HG03575 (cell line): ENCODE results near the gene UBE4B.
"Not testable (repeated sequence)": the region's sequence is repeated elsewhere in the genome, so short reads cannot be mapped to it uniquely, and the experiment has no call there.

Experiments used
- ATAC-seq: cut with Tn5 transposase; IDR thresholded peaks from one replicate; pipeline ENCODE4 v1.9.1; 2021; ENCODE audit not compliant: unreplicated experiment, insufficient number of reproducible peaks, low FRiP score; ENCODE audit errors: extremely low read depth

UBE4B gene

DNA sequence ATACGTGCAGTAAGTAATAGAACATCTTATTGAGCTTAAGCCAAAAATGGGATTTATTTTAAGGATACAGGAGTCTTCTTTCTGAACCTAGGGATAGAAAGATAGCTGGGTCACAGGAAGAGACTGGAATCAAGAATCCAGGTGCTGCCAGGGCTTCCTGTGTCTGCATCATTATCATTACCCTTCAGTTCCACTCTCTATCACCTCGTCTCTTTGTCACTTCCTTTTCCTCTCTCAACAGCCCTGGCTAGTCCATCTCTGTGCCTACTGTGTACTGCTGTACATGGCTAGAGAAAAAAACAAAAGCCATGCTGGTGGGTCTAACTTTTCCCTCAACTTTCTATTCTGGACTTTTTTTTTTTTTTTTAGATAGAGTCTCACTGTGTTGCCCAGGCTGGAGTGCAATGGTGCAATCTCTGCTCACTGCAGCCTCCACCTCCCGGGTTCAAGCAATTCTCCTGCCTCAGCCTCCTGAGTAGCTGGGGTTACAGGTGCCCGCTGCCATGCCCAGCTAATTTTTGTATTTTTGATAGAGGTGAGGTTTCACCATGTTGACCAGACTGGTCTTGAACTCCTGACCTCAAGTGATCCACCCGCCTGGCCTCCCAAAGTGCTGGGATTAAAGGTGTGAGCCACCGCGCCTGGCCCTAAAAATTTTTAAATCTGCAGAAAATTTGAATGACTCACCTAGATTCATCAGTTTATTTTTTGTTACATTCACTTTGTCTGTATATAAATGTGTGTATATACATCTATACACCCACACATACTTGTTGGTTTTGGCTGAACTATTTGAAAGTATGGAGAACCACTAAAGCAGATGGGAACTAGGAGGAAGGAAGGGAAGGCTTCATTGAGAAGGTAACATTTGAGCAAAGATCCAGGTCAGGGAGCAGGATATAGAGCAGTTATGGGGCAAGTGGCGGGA lies 31.9 kb downstream of the UBE4B start:
- no peak for ATAC-seq

DNA sequence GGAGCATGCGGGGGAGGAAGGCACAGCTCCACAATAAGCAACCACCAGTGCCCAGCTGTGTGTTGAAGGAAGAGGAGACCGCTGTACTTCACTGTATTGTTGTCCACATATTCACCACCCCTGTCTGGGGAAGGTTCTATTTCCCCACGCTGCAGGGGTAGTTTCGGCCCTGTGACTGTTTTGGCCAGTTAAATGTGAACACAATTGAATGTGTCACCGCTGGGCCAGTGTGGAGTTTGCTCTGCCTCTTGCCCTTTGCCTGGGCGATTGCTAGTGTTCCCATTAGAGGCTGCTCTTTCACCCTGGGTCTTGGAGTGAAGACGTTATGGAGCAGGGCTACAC lies 32.6 kb downstream of the UBE4B start:
- no peak for ATAC-seq

DNA sequence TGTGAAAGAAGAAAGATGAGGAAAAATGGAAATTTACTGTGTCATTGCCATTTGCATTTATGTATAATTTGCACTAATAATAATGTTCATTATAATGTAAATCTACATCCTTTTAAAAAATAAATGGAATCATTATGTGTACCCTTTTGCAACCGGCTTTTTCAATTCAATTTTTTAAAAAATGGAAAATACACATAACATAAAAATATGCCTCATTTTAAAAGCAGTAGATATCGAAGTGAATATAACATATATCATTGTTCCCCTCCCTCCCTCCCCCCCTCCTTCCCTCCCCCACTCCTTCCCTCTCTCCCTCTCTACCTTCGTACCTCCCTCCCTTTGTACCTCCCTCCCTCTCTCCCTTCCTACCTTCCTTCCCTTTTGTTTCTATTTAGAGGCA lies 33.0 kb downstream of the UBE4B start:
- no peak for ATAC-seq

DNA sequence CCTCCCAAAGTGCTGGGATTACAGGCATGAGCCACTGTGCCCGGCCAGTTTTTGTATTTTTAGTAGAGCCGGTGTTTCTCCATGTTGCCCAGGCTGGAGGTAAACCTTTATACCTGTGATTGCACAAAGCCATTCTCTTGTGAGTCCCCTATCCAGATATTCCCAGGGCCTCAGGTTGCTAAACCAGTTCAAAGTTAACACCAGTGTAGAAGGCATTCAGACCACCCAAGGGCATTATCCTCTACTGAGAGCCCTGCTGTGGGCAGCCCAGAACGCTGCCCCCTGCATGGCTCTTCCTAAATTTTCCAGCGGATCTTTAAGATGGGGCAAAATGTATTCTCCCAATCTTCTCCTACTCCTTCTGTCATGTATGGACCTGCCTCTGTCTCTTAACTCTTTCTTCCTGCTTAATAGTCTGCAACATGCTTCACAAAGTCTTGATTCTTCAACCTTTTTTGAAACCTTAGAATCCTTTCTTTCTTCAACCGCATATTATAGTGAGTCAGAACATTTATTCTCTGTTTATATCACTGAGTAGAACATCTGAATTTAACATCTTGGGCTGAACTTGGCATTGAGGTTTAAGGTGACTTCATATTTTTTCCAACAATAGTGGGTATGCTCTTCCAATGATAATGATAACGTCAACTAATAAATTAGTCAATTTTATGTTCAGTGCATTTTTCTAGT lies 36.0 kb downstream of the UBE4B start:
- no peak for ATAC-seq

DNA sequence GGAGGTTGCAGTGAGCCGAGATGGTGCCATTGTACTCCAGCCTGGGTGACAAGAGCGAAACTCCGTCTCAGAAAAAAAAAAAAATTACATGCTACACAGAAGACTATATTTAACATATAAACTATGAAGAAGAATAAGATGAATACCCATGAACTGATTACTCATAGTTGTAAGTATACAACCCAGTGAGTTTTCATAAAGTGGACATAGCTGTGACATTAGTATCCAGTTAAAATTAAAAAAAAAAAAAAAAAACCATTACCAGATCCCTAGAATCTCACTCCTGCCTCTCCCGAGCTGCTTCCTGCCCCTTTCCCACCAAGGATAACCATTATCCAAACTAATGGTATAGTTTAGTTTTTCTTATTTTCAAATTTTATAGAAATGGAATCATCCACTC lies 37.4 kb downstream of the UBE4B start:
- ATAC-seq: no peak

DNA sequence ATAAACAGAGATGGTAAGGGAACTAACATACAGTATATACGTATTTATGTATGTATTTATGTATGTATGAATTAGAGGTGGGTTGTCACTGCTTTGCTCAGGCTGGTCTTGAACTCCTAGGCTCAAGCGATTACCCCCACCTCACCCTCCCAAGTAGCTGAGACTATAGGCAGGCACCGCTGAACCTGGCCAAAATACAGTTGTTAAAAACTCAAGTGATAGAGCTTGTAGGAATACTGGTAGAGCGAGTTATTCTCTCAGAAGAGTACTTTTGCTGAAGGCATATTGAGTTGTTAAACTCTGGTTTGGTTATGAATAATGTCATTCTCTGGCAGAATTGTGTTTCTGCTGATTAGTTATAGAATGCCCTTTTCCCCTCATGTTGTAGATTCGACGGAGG lies 38.9 kb downstream of the UBE4B start:
- no peak for ATAC-seq

DNA sequence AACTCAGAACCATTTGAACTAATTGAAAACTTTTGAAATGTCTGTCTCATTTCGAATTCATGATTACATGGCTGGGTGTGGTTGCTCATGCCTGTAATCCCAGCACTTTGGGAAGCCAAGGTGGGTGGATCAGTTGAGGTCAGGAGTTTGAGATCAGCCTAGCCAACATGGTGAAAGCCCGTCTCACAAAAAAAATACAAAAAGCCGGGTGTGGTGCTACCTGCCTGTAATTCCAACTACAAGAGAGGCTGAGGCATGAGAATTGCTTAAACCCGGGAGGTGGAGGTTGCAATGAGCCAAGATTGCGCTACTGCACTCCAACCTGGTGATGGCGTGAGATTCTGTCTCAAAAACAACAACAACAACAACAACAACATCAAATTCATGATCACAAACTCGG lies 40.6 kb downstream of the UBE4B start:
- not testable (repeated sequence) for ATAC-seq

DNA sequence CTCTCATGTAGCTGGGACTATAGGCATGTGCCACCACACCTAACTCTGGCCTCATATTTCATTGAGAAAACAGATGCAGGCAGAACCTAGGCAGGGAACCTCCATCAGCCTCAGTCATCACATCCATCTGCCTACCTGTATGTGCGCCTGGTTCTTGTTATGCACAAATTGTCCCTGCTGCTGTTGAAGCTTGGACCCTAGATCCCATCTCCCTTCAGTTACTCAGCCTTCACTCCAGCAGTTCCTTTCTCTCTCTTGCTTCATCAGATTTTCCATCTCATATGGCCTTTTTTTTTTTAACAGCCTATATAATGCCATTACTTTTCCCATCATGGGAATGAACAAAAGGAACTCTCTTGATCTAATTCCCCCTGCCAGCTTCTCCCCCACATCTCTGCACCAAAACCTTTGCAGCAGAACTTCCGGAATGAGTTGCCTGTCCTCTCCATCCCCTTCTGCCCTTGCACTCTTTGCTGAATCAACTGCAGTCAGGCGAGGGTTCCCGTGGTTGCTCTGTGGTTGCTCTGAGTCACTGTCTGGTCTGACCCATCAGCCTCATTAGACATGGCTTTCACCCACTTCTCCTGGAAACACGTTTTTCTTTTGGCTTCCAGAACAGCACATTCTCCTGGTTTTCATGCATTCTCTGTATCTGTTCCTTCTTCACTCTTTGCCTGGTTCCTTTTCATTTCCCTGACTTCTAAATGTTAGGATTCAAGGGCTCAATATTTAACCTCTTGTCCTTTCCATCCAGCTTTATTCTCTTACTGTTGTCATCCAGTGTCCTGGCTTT lies 41.5 kb downstream of the UBE4B start:
- ATAC-seq: no peak

DNA sequence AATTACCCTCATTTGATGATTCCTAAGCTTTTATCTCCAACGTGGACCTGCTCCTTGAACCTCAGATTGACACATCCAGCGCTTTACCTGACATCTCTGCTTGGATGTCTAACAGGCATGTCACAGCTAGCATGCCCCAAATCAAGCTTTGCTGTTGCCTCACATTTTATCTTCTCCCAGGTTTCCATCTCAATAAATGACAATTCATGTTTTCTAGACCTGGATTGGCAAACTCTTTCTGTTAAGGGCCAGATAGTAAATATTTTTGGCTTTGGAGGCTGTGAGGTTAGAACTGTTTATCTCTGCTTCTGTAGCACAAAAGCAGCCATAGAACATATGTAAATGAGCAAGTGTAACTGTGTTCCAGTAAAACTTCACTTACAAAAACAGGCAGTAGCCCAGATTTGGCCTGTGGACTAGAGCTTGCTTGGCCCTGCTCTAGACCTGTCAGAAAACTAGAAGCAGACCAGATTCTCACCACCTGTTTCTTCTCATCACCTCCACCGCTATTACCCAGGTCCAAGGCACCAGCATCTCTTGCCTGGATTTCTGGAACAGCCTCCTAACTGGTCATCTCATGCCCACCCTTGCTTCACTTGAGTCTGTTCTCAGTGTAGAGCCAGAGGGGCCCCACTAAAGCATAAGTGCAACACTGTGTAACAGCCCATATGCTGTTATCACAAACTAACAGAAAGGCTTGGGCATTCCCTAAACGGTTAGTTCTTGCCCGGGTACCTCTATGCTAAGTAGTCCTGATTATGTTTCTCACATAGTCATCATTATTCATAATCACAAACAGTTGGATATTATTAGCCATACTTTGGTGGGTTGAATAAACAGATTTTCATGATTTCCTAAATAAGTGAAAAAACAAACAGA lies 42.3 kb downstream of the UBE4B start:
- no peak for ATAC-seq

DNA sequence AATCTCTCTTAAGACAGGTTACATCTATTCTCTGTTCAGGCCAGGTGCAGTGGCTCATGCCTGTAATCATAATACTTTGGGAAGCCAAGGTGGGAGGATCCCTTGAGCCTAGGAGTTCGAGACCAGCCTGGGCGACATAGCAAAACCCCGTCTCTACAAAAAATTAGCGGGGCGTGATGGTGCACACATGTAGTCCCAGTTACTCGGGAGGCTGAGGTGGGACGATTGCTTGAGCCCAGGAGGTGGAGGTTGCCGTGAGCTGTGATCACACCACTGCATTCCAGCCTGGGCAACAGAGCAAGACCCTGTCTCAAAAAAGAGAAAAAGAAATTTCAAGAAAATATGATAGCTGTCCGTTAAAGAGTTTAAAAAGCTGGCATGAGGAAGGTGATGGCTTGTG lies 43.0 kb downstream of the UBE4B start:
- ATAC-seq: no peak

DNA sequence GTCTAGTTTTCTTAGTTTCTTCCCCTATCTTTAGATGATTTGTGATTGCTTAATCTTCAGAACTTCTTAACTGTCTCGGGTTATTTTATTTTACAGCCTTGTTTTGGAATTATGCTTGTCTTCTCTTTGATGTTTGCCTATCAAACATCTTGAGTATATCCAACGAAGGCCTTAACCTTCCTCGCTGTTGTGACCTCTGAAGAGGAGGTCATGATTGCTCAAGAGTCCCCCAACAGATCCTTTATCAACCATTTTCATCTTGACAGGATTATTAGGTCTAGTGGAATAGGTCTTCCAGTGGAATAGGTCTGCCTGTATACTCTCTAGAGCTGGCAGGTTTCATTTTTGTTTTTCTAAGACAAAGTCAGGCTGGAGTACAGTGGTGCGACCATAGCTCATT lies 45.7 kb downstream of the UBE4B start:
- no peak for ATAC-seq

DNA sequence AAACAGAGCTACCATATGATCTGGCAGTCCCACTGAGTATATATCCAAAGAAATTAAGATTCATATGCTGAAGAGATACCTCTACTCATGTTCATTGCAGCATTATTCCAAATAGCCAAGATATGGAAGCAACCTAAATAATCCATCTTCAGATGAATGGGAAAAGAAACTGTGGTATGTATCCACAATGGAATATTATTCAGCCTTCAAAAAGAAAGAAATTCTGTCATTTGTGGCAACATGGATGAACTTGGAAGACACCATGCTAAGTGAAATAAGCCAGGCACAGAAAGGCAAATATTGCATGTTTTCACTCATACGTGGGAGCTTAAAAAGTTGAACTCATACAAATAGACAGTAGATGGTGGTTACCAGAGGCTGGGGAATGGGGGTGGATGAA lies 47.8 kb downstream of the UBE4B start:
- no peak for ATAC-seq

DNA sequence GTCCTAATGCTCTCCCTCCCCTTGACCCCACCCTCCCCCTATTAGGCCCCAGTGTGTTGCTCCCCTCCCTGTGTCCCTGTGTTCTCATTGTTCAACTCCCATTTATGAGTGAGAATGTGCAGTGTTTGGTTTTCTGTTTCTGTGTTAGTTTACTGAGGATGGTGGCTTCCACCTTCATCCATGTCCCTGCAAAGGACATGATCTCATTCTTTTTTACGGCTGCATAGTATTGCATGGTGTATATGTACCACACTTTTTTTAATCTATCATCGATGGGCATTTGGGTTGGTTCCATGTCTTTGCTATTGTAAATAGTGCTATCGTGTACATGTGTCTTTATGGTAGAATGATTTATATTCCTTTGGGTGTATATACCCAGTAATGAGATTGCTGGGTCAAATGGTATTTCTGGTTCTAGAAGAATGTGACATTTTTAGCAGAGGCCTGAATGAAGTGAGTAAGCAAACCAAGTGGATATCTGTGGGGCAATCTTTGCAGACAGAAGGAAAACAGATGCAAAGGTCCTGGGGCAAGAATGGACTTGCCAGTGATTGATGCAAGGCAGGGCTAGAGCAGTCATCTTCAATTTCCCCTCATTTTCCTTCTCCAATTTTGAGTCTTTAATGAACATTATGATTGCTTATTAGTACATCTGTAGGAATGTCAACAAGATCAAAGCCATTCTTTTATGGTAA lies 50.2 kb downstream of the UBE4B start:
- no peak for ATAC-seq

DNA sequence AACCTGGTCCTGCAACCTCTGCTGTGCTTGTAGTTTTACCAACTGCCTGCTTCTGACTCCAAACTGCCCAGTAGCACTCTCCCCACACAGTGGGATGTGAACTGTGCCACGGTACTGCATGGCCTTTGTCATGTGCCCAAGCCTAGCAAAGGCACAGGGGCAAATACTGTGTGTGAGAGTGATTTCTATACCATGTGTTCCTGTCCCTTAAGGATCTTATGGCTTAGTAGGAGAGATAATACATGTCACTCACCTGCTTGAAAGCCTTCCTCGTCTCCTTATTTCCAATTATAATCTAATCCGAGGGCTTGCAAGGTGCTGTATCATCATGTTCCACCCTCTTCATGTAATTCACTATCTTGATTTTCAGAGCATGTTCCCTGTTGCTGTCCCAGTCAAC lies 51.3 kb downstream of the UBE4B start:
- no peak for ATAC-seq

DNA sequence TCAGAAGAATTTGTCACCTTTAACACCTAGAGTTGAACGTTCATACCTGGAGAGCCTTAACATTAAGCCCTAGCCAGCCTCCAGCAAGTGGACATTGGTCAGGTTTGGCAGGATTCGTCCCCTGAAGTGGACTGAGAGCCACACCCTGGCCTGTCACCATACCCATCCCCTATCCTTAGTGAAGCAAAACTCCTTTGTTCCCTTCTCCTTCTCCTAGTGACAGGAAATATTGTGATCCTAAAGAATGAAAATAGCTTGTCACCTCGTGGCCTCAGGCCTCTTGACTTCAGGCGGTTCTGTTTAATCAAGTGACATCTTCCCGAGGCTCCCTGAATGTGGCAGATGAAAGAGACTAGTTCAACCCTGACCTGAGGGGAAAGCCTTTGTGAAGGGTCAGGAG lies 52.3 kb downstream of the UBE4B start:
- no peak for ATAC-seq

DNA sequence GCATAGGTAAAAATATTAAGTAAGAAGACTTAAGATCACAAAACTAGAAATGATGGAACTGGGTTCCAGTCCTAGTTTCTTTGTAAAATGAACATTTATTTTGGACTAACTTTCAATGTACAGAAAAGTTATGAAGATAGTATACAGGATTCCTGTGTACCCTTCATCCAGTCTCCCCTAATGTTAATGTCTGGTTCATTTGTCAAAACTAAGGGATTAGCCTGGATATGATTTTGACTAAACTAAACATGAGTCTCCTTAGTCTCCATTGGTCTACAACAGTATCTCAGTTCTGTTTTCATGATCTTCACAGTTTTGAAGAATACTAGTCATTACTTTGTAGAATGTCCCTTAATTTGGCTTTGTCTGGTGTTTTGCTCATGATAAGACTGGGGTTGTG lies 54.5 kb downstream of the UBE4B start:
- ATAC-seq: no peak

DNA sequence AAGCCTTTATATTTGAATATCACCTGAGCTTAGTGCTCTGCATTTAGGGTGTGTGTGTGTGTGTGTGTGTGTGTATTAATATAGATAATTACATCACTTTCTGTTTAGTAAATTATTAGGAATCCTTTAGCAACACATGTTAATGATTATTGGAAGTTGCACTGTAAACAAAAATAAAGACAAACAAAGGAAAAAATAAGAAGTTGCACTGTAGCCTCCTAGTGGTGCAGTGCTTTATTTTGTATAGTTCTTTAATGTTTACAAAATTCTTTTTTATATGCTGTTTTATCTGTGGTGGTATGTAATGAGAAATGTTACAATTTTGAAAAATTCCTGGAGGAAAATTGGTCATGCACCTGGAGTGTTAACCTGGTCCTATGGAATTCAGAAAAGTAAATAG lies 69.2 kb downstream of the UBE4B start:
- ATAC-seq: no peak

DNA sequence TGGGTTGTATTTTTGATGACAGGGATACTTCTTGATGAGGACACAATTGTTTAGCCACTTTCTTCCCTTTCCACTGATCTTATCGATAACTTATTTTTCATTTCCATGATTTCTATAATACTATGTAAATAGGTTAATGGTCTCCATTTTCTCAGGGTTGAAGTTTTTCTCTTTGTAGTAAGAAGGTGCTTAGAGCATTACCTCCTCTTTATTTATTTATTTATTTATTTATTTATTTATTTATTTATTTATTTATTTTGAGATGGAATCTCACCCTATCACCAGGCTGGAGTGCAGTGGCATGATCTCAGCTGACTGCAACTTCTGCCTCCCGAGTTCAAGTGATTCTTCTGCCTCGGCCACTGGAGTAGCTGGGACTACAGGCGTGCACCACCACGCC lies 70.4 kb downstream of the UBE4B start:
- ATAC-seq: no peak
